SK-N-SH treated with all-trans-retinoic acid at 6 μM for 48 hours (cell line): ENCODE measurements around the gene ZNF280C.

Experiments
- ATAC-seq: fragments of 200-7000 bp; cut with Tn5 transposase; 3 replicates; pipeline ENCODE4 v1.9.1; 2020; ENCODE audit warnings: mild to moderate bottlenecking, moderate library complexity
- ARNTL ChIP-seq: fragments of 450-650 bp; formaldehyde crosslinking; IDR thresholded peaks from 2 replicates; pipeline ENCODE4 v1.5.0; 2020; ENCODE audit warnings: low read depth, mild to moderate bottlenecking, moderate library complexity, borderline replicate concordance
- BACH2 ChIP-seq: fragments of 250-450 bp; sonication (Bioruptor Pico); IDR thresholded peaks from 2 replicates; pipeline ENCODE4 v1.9.0; 2021; ENCODE audit warnings: mild to moderate bottlenecking, borderline replicate concordance
- CREB5 ChIP-seq: fragments of 250-450 bp; sonication (Bioruptor Pico); IDR thresholded peaks from 2 replicates; pipeline ENCODE4 v1.5.1; 2020; ENCODE audit warnings: low read depth, mild to moderate bottlenecking, moderate library complexity
- CSDC2 ChIP-seq: fragments of 250-450 bp; sonication (Bioruptor Pico); IDR thresholded peaks from 2 replicates; pipeline ENCODE4 v1.5.0; 2020; ENCODE audit warnings: mild to moderate bottlenecking, moderate library complexity
- CSRNP3 ChIP-seq: fragments of 250-450 bp; sonication (Bioruptor Pico); IDR thresholded peaks from 2 replicates; pipeline ENCODE4 v1.5.1; 2021; ENCODE audit warnings: mild to moderate bottlenecking, moderate library complexity
- ESRRG ChIP-seq: fragments of 250-450 bp; sonication (Bioruptor Pico); IDR thresholded peaks from 2 replicates; pipeline ENCODE4 v1.6.1; 2021; ENCODE audit warnings: mild to moderate bottlenecking
- GLIS3 ChIP-seq: fragments of 250-450 bp; sonication (Bioruptor Pico); IDR thresholded peaks from 2 replicates; pipeline ENCODE4 v1.5.0; 2020; ENCODE audit warnings: mild to moderate bottlenecking, moderate library complexity
- OSR1 ChIP-seq: fragments of 250-450 bp; sonication (Bioruptor Pico); IDR thresholded peaks from 2 replicates; pipeline ENCODE4 v1.8.0; 2022; ENCODE audit warnings: moderate library complexity, mild to moderate bottlenecking, inconsistent platforms
- PPARA ChIP-seq: fragments of 250-450 bp; sonication (Bioruptor Pico); IDR thresholded peaks from 2 replicates; pipeline ENCODE4 v1.5.0; 2020; ENCODE audit warnings: mild to moderate bottlenecking, borderline replicate concordance
- SNAI2 ChIP-seq: fragments of 250-450 bp; sonication (Bioruptor Pico); IDR thresholded peaks from 2 replicates; pipeline ENCODE4 v1.5.0; 2020; ENCODE audit warnings: mild to moderate bottlenecking, moderate library complexity
- TCF4 ChIP-seq: fragments of 250-450 bp; sonication (Bioruptor Pico); IDR thresholded peaks from 2 replicates; pipeline ENCODE4 v1.8.0; 2021; ENCODE audit warnings: mild to moderate bottlenecking, moderate library complexity, borderline replicate concordance
- TOX ChIP-seq: fragments of 250-450 bp; sonication (Bioruptor Pico); IDR thresholded peaks from 2 replicates; pipeline ENCODE4 v1.8.0; 2021; ENCODE audit warnings: mild to moderate bottlenecking, moderate library complexity, borderline replicate concordance
- ZC3H10 ChIP-seq: fragments of 250-450 bp; sonication (Bioruptor Pico); IDR thresholded peaks from 2 replicates; pipeline ENCODE4 v1.5.1; 2021; ENCODE audit warnings: mild to moderate bottlenecking, moderate library complexity
- ZFP3 ChIP-seq: fragments of 250-450 bp; sonication (Bioruptor Pico); IDR thresholded peaks from 2 replicates; pipeline ENCODE4 v1.5.0; 2020; ENCODE audit warnings: mild to moderate bottlenecking, moderate library complexity
- ZNF565 ChIP-seq: fragments of 450-650 bp; formaldehyde crosslinking; conservative IDR thresholded peaks from 2 replicates; pipeline ENCODE4 v1.5.0; 2020; ENCODE audit warnings: low read depth, mild to moderate bottlenecking, moderate library complexity
- ZNF70 ChIP-seq: fragments of 450-650 bp; formaldehyde crosslinking; IDR thresholded peaks from 2 replicates; pipeline ENCODE4 v1.5.0; 2020; ENCODE audit warnings: mild to moderate bottlenecking, moderate library complexity
- ZNF8 ChIP-seq: fragments of 450-650 bp; formaldehyde crosslinking; IDR thresholded peaks from 2 replicates; pipeline ENCODE4 v1.5.0; 2020; ENCODE audit warnings: mild to moderate bottlenecking, moderate library complexity
- TF ChIP-seq, protein P1 (sequence below): fragments of 250-450 bp; sonication (Bioruptor Pico); IDR thresholded peaks from 2 replicates; pipeline ENCODE4 v1.5.0; 2020; ENCODE audit warnings: mild to moderate bottlenecking, moderate library complexity
- TF ChIP-seq, protein P2 (sequence below): fragments of 250-450 bp; sonication (Bioruptor Pico); IDR thresholded peaks from 2 replicates; pipeline ENCODE4 v1.8.0; 2020; ENCODE audit warnings: mild to moderate bottlenecking, moderate library complexity, borderline replicate concordance

Gene ZNF280C

GRCh38 chrX:130186651-130187050 lies 82.0 kb downstream of the ZNF280C start (continued):
- TF ChIP-seq, protein P1, sequence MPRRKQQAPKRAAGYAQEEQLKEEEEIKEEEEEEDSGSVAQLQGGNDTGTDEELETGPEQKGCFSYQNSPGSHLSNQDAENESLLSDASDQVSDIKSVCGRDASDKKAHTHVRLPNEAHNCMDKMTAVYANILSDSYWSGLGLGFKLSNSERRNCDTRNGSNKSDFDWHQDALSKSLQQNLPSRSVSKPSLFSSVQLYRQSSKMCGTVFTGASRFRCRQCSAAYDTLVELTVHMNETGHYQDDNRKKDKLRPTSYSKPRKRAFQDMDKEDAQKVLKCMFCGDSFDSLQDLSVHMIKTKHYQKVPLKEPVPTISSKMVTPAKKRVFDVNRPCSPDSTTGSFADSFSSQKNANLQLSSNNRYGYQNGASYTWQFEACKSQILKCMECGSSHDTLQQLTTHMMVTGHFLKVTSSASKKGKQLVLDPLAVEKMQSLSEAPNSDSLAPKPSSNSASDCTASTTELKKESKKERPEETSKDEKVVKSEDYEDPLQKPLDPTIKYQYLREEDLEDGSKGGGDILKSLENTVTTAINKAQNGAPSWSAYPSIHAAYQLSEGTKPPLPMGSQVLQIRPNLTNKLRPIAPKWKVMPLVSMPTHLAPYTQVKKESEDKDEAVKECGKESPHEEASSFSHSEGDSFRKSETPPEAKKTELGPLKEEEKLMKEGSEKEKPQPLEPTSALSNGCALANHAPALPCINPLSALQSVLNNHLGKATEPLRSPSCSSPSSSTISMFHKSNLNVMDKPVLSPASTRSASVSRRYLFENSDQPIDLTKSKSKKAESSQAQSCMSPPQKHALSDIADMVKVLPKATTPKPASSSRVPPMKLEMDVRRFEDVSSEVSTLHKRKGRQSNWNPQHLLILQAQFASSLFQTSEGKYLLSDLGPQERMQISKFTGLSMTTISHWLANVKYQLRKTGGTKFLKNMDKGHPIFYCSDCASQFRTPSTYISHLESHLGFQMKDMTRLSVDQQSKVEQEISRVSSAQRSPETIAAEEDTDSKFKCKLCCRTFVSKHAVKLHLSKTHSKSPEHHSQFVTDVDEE (CRISPR knock-in tag), result no peak
- TF ChIP-seq ZNF8 (CRISPR knock-in tag), result no peak
- TF ChIP-seq CSDC2 (CRISPR knock-in tag), result no peak
- no peak for TF ChIP-seq OSR1 (CRISPR knock-in tag)
- TF ChIP-seq ESRRG (CRISPR knock-in tag), result no peak
- TF ChIP-seq SNAI2 (CRISPR knock-in tag), result no peak
- TF ChIP-seq ZFP3 (CRISPR knock-in tag), result no peak
- TF ChIP-seq TCF4, result no peak

GRCh38 chrX:130184857-130185256 lies 83.8 kb downstream of the ZNF280C start:
- no peak for TF ChIP-seq ARNTL (CRISPR knock-in tag)
- TF ChIP-seq GLIS3, result no peak
- no peak for TF ChIP-seq ZNF70
- no peak for TF ChIP-seq CREB5 (CRISPR knock-in tag)
- TF ChIP-seq BACH2 (CRISPR knock-in tag), result no peak
- TF ChIP-seq SNAI2 (CRISPR knock-in tag), result no peak
- no peak for TF ChIP-seq ESRRG (CRISPR knock-in tag)
- no peak for TF ChIP-seq CSDC2 (CRISPR knock-in tag)
- no peak for TF ChIP-seq ZNF565 (CRISPR knock-in tag)
- TF ChIP-seq ZC3H10 (CRISPR knock-in tag), result no peak
- no peak for ATAC-seq

GRCh38 chrX:130184168-130184567 lies 84.5 kb downstream of the ZNF280C start:
- no peak for ATAC-seq
- TF ChIP-seq PPARA, result no peak
- no peak for TF ChIP-seq CSRNP3 (CRISPR knock-in tag)
- TF ChIP-seq OSR1 (CRISPR knock-in tag), result no peak
- TF ChIP-seq GLIS3, result no peak
- no peak for TF ChIP-seq BACH2 (CRISPR knock-in tag)
- TF ChIP-seq CREB5 (CRISPR knock-in tag), result no peak
- TF ChIP-seq, protein P1 (CRISPR knock-in tag), result no peak
- no peak for TF ChIP-seq ZNF565 (CRISPR knock-in tag)
- no peak for TF ChIP-seq SNAI2 (CRISPR knock-in tag)
- TF ChIP-seq TCF4, result no peak
- no peak for TF ChIP-seq CSDC2 (CRISPR knock-in tag)
- no peak for TF ChIP-seq ZC3H10 (CRISPR knock-in tag)
- TF ChIP-seq TOX, result no peak
- TF ChIP-seq, protein P2, sequence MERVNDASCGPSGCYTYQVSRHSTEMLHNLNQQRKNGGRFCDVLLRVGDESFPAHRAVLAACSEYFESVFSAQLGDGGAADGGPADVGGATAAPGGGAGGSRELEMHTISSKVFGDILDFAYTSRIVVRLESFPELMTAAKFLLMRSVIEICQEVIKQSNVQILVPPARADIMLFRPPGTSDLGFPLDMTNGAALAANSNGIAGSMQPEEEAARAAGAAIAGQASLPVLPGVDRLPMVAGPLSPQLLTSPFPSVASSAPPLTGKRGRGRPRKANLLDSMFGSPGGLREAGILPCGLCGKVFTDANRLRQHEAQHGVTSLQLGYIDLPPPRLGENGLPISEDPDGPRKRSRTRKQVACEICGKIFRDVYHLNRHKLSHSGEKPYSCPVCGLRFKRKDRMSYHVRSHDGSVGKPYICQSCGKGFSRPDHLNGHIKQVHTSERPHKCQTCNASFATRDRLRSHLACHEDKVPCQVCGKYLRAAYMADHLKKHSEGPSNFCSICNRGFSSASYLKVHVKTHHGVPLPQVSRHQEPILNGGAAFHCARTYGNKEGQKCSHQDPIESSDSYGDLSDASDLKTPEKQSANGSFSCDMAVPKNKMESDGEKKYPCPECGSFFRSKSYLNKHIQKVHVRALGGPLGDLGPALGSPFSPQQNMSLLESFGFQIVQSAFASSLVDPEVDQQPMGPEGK (CRISPR knock-in tag), result no peak
- no peak for TF ChIP-seq ZNF8 (CRISPR knock-in tag)
